ENCODE measurements around the gene TEX52. TPM values are rescaled to one million over a fixed set of nuclear protein-coding genes. Genes with fewer than 3 reads are reported as not detected.

Gene TEX52
- total and polyA plus RNA-seq, 2 of the 8 experiments (the other 6 are each of a cell fraction or from before 2014, with no cell fraction given): not detected

DNA sequence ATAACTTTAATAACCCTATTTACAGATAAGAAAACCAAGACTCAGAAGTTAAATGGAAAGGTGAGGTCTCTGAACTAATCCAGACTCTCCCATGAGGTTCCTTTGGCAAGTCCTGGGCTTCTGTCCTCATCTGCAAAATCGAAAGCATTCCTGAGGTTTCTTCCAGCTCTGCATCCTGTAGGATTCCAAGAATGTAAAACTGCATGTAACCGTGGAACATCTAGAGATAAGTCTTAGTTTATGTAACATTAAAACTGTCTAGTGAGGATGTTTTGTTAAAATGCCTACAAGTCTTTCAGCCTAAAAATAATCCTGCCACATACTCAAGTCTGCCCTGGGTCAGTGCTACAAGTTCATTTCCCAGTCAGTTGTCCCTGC lies 51.7 kb downstream of the TEX52 start:
- Histone ChIP-seq H3K9me3 (ENCODE audit: insufficient read depth in 2 of 2, low read depth in 1 of 2, low read length in 1 of 2) (no peaks in the 10 kb centered on the region), H3K27me3 (replicated peaks in 1 of 4; ENCODE audit: control insufficient read depth in 3 of 4, extremely low read depth in 1 of 4, insufficient read depth in 3 of 4, low read length in 3 of 4) (no peaks in the 10 kb centered on the region), H4K8ac (ENCODE audit: extremely low read depth, insufficient read depth, low read length) (no peak overlapping the region), H3K27ac (ENCODE audit: low read depth, low read length) (no peak overlapping the region), H4K5ac (ENCODE audit: insufficient read length, low read depth, low read length) (no peak overlapping the region), H2AFZ (ENCODE audit: low read length) (no peak overlapping the region), H3K23ac (ENCODE audit: insufficient read length) (no peak overlapping the region), H3K56ac (replicated peaks; ENCODE audit: insufficient read length, low read depth, low read length) (no peak overlapping the region), H2BK120ac (replicated peaks; ENCODE audit: low read depth, low read length) (no peak overlapping the region), H3K4me1 (replicated peaks in 1 of 4; ENCODE audit: control insufficient read depth in 3 of 4, insufficient read depth in 4 of 4, low read length in 3 of 4) (no peaks in the 10 kb centered on the region), H3K4ac (replicated peaks; ENCODE audit: insufficient read length, low read depth, low read length) (no peak overlapping the region), H4K20me1 (replicated peaks in 1 of 2; ENCODE audit: control insufficient read depth in 1 of 2, insufficient read depth in 2 of 2, low read length in 2 of 2) (peaks cover 2 to 12% of the 10 kb centered on the region in 2 experiments), H3K4me2 (ENCODE audit: insufficient read depth in 1 of 2, low read depth in 2 of 2, low read length in 2 of 2) (no peak overlapping the region), H4K91ac (replicated peaks; ENCODE audit: insufficient read length, low read length) (no peak overlapping the region), H3K9ac (replicated peaks in 1 of 4; ENCODE audit: extremely low read depth in 1 of 4, low read depth in 3 of 4, low read length in 3 of 4) (no peak overlapping the region), H3K4me3 (ENCODE audit: extremely low read depth in 1 of 4, insufficient read depth in 2 of 4, low read depth in 3 of 4, low read length in 4 of 4) (no peak overlapping the region), H3K14ac (ENCODE audit: insufficient read length) (no peak overlapping the region), H2AK5ac (ENCODE audit: low read depth, low read length) (no peak overlapping the region), H3K23me2 (ENCODE audit: low read depth, low read length) (no peaks in the 10 kb centered on the region), H3K79me1 (ENCODE audit: low read depth, low read length) (no peaks in the 10 kb centered on the region), H3K79me2 (ENCODE audit: control insufficient read depth in 1 of 2, insufficient read depth in 2 of 2, low read length in 2 of 2) (no peaks in the 10 kb centered on the region), H2BK12ac (ENCODE audit: low read depth, low read length) (no peak overlapping the region), H2BK15ac (ENCODE audit: low read length) (no peak overlapping the region), H3K36me3 (ENCODE audit: control insufficient read depth in 2 of 4, insufficient read depth in 4 of 4, low read length in 3 of 4) (peaks cover 25 to 58% (median 42%) of the 10 kb centered on the region in 4 experiments), H3K18ac (ENCODE audit: extremely low read depth, low read length) (no peak overlapping the region), H2BK5ac (ENCODE audit: low read depth, low read length) (no peak overlapping the region), H2BK20ac (ENCODE audit: low read length) (no peak overlapping the region)
- TF ChIP-seq CHD2 (IDR thresholded peaks at IDR 0.05; ENCODE audit: low read length) (no peak), KDM1A (IDR thresholded peaks at IDR 0.05; ENCODE audit: borderline replicate concordance, low read length) (no peak), RNF2 (IDR thresholded peaks at IDR 0.05; ENCODE audit: borderline replicate concordance, low read depth, low read length, missing control alignments, poor library complexity, severe bottlenecking) (no peak), MAFK (IDR thresholded peaks at IDR 0.05; ENCODE audit: low read depth, low read length) (no peak), TCF12 (IDR thresholded peaks at IDR 0.05; ENCODE audit: low read depth, low read length) (no peak), TAF7 (optimal IDR thresholded peaks at IDR 0.05; ENCODE audit: borderline replicate concordance, low read depth, low read length) (no peak)
- ChIA-PET CTCF (ENCODE audit: partially characterized antibody) (interaction anchor here (1.4 to 1.7 kb wide), 2 partner anchors 9 to 21 kb away, joined by 4 to 5 read pairs; no protein-coding TSS in a partner anchor), POLR2A (ENCODE audit: partially characterized antibody) (interaction anchor here (0.6 to 1.8 kb wide), 3 partner anchors 9 to 68 kb away, joined by 3 to 8 read pairs (median 4); no protein-coding TSS in a partner anchor)
- DNase-seq (ENCODE audit: low read depth in 1 of 2, low spot score in 2 of 2) (no peak), FAIRE-seq (no peak)
- 94% methylated on average over 2 of the region's 2 CpGs; no CpG with 5 or more reads in 1 of the 2 experiments for WGBS, 2 experiments (ENCODE audit: extremely low coverage in 1 of 2, insufficient coverage in 1 of 2, insufficient read length in 1 of 2, insufficient replicate concordance in 2 of 2, low coverage in 1 of 2, low lambda C conversion rate in 2 of 2, missing lambda C conversion rate in 1 of 2)
